Activated CD8-positive, alpha-beta memory T cell treated with anti-CD3 and anti-CD28 coated beads for 4 hours (primary cell): ENCODE measurements around the gene BMPER.

ENCODE experiments used
- DNase-seq, 2 donors: peaks; one replicate each; pipeline ENCODE4 v3.0.0-alpha.2; 2020; ENCODE audit warnings: low read depth in 2 of 2

The BMPER gene

DNA sequence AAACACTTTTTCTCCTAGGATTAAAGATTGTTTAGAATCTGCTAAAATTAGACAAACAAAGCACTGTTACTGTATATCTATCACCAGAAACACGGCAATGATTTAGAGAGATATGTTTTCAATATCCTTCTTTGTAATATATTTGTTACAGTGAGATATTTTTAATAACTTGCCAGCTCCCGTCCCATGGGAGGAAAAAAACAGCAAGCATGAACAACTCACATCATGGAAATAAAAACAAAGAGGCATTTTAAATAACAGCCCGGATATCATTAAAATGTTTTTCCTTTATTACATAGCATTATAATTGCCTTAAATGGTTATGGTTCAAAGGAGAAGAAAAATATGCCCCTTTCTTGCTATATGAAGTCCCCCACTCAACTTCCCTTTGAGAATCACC lies 272.1 kb downstream of the BMPER start:
- DNase-seq, result no peak

GRCh38 chr7:34181271-34181958 lies 276.1 kb downstream of the BMPER start:
- no peak for DNase-seq

- no peak for DNase-seq
Measured at GRCh38 chr7:34184466-34184865, 279.1 kb downstream of the BMPER start.

DNA sequence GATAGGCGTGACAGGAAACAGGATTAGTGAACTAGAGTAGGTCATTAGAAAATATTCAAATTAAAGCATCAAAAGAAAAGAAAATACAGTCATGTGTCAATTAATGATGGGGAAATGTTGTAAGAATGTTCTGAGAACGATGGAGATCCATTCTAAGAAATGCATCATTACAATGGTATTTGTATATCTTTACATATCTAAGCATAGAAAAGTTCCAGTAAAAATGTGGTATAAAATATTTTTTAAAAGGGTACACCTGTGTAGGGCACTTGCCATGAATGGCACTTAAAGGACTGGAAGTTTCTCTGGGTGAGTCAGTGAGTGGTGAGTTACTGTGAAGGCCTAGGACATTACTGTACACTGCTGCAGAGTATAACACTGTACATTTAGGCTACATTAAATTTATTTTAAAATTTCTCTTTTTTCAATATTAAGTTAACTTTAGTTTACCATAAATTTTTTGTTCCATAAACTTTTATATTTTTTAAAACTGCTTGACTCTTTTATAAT lies 282.5 kb downstream of the BMPER start:
- DNase-seq, result no peak

GRCh38 chr7:34189031-34189430 lies 283.7 kb downstream of the BMPER start:
- no peak for DNase-seq

DNA sequence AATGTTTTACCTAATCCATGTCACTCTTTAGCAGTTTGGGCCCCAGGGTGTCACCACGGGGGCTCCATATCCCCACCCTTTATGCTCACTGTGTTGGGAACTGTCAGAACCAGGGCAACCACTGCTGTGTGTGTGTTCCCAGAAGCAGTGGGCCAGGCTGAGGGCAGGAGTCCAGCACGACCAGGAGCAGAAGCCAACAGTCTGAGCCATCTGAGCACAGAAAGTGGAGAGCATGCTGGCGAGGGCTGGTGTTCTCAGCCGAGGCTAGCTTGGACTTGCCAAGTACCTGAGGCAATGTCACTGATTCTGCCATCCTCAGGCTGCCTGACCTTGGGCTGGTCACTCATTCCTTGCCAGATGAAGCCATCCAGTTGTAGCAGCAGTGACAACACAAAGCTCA lies 285.0 kb downstream of the BMPER start:
- DNase-seq, result no peak

GRCh38 chr7:34191162-34191561 lies 285.8 kb downstream of the BMPER start:
- DNase-seq, result no peak

- no peak for DNase-seq
Measured at GRCh38 chr7:34191771-34192479, 286.6 kb downstream of the BMPER start.

DNA sequence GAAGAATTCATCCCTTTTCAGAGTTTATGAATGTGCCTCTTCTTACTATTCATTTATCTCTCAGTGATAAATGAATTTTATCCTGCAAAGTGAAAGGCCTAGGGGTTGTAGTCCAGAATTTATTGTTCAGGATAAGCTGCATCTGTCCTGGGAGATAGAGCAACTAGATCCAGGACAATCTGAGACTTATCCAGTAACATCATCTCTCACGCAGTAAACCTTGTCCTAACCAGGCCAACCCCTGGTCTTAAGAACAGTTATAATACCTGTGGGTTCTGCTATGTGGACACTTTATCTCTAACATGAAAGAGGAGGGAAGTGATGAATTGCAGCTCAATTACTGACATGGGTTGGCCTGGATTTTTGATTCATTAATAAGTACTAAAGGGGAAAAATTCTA lies 287.6 kb downstream of the BMPER start:
- DNase-seq, result no peak

DNA sequence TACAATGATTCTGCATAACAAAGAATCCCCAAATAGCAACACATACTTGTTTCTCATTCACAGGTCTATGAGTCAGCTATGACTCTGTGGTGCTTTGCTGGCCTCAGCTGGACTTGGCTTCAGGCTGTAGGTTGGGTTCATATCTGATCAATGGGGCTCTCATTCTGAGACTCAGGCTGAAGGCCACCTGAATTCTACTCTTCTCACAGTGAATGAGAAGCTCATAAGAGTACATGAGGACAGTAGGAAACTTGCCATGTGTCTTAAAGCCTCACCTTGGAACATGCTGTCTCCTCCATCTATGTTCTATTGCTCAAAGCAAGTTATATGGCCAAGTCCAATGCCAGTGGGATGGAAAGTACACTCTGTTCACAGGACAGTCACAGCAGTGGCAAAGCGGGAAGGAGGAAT lies 292.9 kb downstream of the BMPER start:
- no peak for DNase-seq
